Stimulated activated CD4-positive, alpha-beta T cell treated with anti-CD3 and anti-CD28 coated beads, Interleukin-2, amount 100 ng/mL, for 24 hours (primary cell): ENCODE results near the gene ATP5PB.
A peak's percentile ranks its signal among the peaks of the same experiment; 100 is the strongest.

Source experiments
- DNase-seq, 2 donors: peaks; one replicate each; pipeline ENCODE4 v3.0.0-alpha.2; 2020

Gene ATP5PB

GRCh38 chr1:111446967-111447892 is 2.0 kb upstream of the ATP5PB start:
- DNase-seq = no peak

- peak; percentile 33 to 47 for DNase-seq
These were observed 764 bp upstream of the ATP5PB start for GRCh38 chr1:111448482-111448917.

DNA sequence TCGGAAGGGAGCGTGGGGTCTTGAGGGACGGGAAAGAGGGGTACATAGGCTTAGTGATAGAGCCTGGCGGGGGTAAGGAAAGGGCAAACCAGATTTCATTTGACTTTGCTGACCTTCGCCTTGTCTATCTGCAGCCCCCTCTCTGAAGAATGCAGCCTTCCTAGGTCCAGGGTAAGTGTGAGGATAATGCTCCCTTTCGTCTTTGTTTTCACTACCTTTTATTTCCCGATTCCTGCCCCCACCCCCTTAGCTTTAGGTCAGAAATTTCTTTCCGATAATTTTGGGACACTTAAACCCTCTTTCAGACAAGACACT is 396 bp downstream of the ATP5PB start:
- DNase-seq = no peak

DNA sequence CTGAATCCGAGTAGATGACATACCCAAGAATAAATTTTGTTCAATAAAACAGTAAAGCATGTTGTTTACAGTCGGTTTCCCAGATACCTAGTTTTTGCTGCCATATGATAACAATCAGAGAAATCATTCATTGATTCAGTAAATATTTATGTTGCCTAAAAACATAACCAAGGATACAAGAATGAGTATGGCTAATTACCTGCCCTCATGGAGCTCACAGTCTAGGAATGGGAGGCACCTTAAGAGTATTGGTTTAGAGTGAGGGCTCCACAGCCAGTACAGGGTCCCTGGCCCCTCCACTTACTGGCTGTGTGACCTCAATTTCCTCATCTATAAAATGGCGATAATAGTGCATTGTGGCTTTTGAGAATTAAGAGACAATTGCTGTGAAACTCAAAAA is 921 bp downstream of the ATP5PB start:
- DNase-seq = no peak

- no peak for DNase-seq
These were observed 3.3 kb downstream of the ATP5PB start for GRCh38 chr1:111452581-111452980.

GRCh38 chr1:111453706-111454105 is 4.4 kb downstream of the ATP5PB start:
- no peak for DNase-seq

DNA sequence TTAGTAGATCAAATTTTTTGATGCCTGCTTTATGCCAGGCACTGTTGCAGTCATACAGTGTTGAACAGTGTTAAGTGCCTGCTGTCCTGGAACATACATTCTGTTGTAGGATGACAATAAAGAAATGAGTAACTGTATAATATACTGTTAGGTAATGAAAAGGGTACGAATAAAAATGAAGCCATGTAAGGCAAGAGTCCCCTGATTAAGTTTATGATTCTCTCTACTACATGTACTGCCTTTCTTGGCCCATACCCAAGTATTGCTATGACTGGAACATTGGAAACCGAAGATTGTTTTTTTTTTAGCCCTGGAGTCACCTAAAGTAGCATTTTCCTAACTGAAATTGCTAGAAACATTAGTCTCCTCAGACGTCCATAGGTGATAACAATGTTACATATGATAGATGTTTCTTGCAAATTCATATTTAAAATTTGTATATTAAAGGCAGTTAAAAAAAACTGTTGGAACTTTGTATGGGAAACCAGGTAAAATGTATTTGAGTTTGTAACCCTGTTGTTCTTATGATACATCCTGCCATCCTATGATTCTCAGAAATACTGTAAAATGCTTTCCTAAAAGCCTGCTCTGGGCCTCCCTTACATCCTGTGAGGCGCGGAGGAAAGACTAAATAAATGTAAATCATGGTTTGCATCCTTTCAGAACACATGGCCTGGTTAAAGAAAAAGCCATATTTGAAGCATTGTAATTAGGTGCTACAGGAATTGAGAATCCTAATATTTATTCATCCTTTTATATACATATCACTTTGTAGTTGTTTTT is 5.8 kb downstream of the ATP5PB start:
- DNase-seq = no peak

GRCh38 chr1:111455642-111456031 is 6.4 kb downstream of the ATP5PB start:
- DNase-seq = no peak

DNA sequence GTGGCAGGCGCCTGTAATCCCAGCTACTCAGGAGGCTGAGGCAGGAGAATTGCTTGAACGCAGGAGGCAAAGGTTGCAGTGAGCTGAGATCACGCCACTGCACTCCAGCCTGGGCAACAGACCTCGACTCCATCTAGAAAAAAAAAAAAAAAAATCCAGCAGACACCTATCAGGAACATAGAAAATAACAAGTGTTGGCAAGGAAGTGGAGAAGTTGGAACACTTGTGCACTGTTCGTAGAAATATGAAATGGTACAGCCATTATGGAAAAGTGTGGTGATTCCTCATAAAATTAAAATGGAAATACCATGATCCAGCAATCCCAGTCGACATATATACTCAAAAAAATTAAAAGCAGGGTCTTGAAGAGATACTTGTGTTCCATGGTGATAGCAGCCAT is 12.5 kb downstream of the ATP5PB start:
- no peak for DNase-seq

DNA sequence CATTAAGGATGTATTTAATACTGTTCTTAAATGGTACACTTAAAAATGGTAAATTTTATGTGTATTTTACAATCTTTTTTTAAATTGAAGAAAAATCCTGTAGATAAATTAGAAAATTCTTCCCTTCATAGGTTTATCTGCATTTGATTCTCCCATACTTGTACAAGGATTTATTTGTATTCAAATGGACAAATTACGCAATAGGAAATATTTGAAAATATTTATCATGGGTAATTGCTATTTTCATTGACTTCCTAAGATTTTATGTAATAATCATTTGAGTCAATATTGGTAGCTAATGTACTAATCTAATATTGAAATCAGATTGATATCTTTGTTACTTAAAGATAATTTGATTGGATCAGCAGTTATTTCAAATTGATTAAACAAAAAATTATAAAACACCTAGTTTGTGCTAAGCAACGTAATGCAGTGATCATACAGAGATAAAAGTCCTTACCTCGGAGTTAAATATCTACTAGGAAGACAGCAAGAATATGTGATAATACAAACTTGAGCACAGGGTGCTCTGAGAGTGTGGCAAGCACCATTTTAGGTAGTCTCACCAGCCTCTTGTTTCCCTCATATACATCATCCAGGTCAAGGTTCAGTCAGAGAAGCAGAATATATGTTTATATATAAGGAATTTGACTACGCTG is 13.2 kb downstream of the ATP5PB start:
- no peak for DNase-seq

GRCh38 chr1:111463029-111463683 is 13.9 kb downstream of the ATP5PB start:
- no peak for DNase-seq

GRCh38 chr1:111465754-111466153 is 16.5 kb downstream of the ATP5PB start:
- no peak for DNase-seq

GRCh38 chr1:111466480-111466879 is 17.2 kb downstream of the ATP5PB start:
- DNase-seq = no peak

DNA sequence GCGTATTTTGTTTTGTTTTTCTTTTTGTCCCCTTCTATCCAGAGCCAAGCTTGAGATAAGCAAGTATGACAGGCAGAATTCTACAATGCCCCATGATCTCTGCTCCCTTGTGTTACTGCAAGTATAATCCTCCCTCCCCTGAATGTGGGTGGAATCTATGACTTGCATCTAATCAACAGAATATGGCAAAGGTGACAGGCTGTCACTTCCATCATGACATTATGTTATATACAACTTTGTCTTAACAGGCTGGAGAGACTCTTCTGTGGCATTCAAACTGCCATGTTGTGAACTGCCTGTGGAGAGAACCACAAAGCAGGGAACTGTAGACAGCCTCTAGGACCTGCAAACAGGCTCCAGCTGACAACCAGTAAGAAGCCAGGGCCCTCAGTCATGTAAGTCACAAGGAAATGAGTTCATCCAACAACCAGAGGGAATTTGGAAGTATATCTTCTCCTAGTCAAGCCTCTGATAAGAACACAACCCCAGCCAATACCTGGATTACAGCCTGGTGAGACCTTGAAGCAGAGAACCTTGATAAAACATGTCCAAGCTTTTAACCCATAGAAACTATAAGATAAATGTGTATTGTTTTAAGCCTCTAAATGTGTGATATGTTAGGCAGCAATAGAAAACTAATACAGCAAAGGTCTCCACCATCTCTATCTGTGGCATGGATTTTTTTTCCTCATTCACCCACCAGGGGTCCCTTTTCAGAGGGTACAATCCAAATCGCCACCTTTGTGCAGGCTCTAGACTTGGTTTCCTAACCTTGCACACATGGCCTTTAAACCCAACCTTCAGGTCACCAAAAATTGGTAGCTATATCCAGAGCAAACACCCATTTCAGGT is 18.8 kb downstream of the ATP5PB start:
- DNase-seq = no peak

DNA sequence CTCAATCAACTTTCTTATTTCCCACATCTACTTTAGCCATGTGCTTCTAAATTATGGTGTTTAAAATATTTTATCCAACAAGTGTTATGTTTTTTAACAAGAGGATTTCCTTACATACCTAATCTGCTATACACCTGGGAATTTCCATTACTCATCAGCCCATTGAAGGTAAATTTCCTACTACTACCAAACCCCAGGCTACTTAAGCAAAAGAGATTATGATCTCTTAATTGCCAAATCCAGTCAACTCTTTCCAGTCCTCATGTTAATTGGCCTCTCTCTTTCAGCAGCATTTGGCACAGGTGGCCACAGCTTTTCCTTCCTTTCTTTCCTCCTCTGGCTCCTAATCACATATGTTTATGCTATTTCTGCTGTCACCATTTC is 19.4 kb downstream of the ATP5PB start:
- no peak for DNase-seq

- DNase-seq = no peak
These were observed 20.3 kb downstream of the ATP5PB start for GRCh38 chr1:111469539-111469938.

DNA sequence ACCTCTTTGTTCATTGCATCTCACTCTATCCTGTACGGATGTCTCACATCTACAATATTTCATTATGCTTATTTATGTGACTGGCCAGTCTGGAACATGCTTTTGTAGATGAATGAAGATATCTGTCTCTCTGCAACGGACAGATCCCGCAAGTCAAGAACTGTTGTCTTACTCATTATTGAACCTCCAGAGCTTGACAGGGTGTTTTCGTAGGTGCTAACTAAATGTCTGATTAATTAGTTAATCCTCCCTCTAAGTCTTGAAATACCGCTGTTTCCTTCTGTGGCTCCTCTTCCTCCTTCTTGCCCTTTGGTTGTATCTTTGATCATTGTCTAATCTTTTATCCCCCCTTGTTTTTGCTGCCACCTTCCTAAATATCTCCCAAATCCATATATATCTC is 21.3 kb downstream of the ATP5PB start:
- no peak for DNase-seq

DNA sequence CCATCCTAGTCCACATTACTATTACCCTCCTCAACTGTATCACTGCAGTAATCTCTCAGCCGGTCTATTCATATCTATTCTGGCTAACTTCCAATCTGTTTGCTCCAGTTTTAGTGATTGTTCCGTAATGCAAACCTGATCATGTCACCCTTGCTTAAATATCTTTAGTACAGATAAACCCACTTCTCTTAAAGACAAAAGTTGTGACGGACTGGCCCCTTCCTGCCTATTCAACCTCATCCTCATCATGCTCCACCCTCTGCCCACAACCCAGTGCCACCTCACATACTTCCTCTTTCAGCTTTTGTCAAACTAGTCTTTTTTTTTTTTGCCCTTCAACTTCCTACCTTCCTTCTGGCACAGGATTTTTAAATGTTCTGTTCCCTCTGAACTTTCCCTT is 21.7 kb downstream of the ATP5PB start:
- DNase-seq = peak; percentile 54 to 62

GRCh38 chr1:111471538-111471937 is 22.3 kb downstream of the ATP5PB start:
- DNase-seq = no peak

GRCh38 chr1:111474106-111474505 is 24.8 kb downstream of the ATP5PB start:
- DNase-seq = no peak

DNA sequence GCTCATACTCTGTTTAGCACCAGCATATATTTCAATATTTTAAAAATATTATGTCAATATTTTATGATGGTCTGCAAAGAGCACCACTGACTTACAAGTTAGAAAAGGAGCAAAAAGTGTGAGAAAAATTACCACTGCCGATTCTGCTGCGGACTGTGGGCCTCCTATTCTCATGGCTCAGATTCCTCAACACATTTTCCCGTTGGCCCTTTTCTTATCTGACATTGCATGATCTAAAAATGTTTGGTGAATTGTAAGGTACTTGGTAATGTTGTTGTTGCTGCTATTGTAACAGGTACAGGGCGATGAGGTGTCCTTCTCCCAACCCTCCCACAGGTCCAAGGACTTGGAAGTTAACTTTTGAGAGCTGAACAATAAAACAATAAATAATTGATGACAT is 25.3 kb downstream of the ATP5PB start:
- DNase-seq = no peak

GRCh38 chr1:111475701-111476100 is 26.4 kb downstream of the ATP5PB start:
- peak; percentile 39 to 41 for DNase-seq
